HepG2 (cell line): ENCODE data around the gene NYNRIN. TPM values are rescaled to one million over a fixed set of nuclear protein-coding genes. Genes with fewer than 3 reads are reported as not detected.

Experiments
- AHR ChIP-seq: IDR thresholded peaks from 2 replicates; pipeline ENCODE4 v1.6.1; 2018; ENCODE audit warnings: missing genetic modification reagents, missing compliant biosample characterization
- CHD2 ChIP-seq: IDR thresholded peaks from 2 replicates; pipeline ENCODE4 v1.6.1; 2011; ENCODE audit warnings: low read depth, low read length, improper control_type of control experiment
- DNMT3B ChIP-seq: conservative IDR thresholded peaks from 2 replicates; pipeline ENCODE4 v1.6.1; 2016; ENCODE audit warnings: missing biosample characterization, control low read depth
- EZH2 ChIP-seq: conservative IDR thresholded peaks from 2 replicates; pipeline ENCODE4 v1.6.1; 2012; ENCODE audit warnings: mild to moderate bottlenecking, low read depth, low read length, moderate library complexity
- FOXA3 ChIP-seq: IDR thresholded peaks from 2 replicates; pipeline ENCODE4 v1.6.1; 2016; ENCODE audit warnings: missing genetic modification reagents, missing compliant biosample characterization
- GABPA ChIP-seq, 2 experiments: IDR thresholded peaks; 2 replicates each; pipeline ENCODE4 v1.6.1; 2011 to 2016; ENCODE audit warnings: low read depth in 2 of 2, low read length in 1 of 2, missing biosample characterization in 1 of 2, missing genetic modification characterization in 1 of 2
- GABPB1 ChIP-seq: IDR thresholded peaks from 2 replicates; pipeline ENCODE4 v1.6.1; 2016; ENCODE audit warnings: mild to moderate bottlenecking, missing genetic modification reagents, moderate library complexity, missing compliant biosample characterization
- HES4 ChIP-seq: sonication (generic); formaldehyde crosslinking; IDR thresholded peaks from 2 replicates; pipeline ENCODE4 v1.9.0; 2021; ENCODE audit warnings: mild to moderate bottlenecking, missing genetic modification reagents, borderline replicate concordance
- NFYC ChIP-seq: IDR thresholded peaks from 2 replicates; pipeline ENCODE4 v1.6.1; 2016; ENCODE audit warnings: missing genetic modification reagents, missing compliant biosample characterization
- NONO ChIP-seq, 2 experiments: fragments of 450-650 bp in 1 of 2; sonication (generic) in 1 of 2; formaldehyde crosslinking in 1 of 2; IDR thresholded peaks in 1 of 2; conservative IDR thresholded peaks in 1 of 2; 2 replicates each; pipeline versions ENCODE4 v1.6.1 to v1.8.0; 2017 to 2022; ENCODE audit warnings: mild to moderate bottlenecking in 1 of 2, missing genetic modification reagents in 1 of 2, moderate library complexity in 1 of 2
- ZBTB21 ChIP-seq: sonication (generic); formaldehyde crosslinking; IDR thresholded peaks from 2 replicates; pipeline ENCODE4 v1.4.0; 2020; ENCODE audit warnings: missing genetic modification reagents
- ZFP36L1 ChIP-seq: sonication (generic); formaldehyde crosslinking; IDR thresholded peaks from 2 replicates; pipeline ENCODE4 v1.8.0; 2022; ENCODE audit warnings: mild to moderate bottlenecking, missing genetic modification reagents, moderate library complexity
- ZNF24 ChIP-seq: fragments of 450-650 bp; IDR thresholded peaks from 2 replicates; pipeline ENCODE4 v1.6.1; 2017; ENCODE audit warnings: antibody characterized with exemption, mild to moderate bottlenecking
- ZNF446 ChIP-seq: sonication (generic); formaldehyde crosslinking; IDR thresholded peaks from 2 replicates; pipeline ENCODE4 v1.5.0; 2020; ENCODE audit warnings: mild to moderate bottlenecking, missing genetic modification reagents
- ZNF674 ChIP-seq: sonication (generic); formaldehyde crosslinking; IDR thresholded peaks from 2 replicates; pipeline ENCODE4 v1.5.0; 2020; ENCODE audit warnings: low read depth, mild to moderate bottlenecking, missing genetic modification reagents
- ZNF788 ChIP-seq: sonication (generic); formaldehyde crosslinking; IDR thresholded peaks from 2 replicates; pipeline ENCODE4 v1.5.0; 2020; ENCODE audit warnings: mild to moderate bottlenecking, missing genetic modification reagents, borderline replicate concordance
- polyA plus RNA-seq, 8 experiments: library from polyadenylated mRNA; depleted of rRNA in 3 of 8; stranded (reverse) in 7 of 8; unstranded in 1 of 8; fragments of >200 nt; fragmentation: Illumina TruSeq in 4 of 8; extraction: Trizol in 4 of 8; gene quantifications; 2 replicates each; pipeline versions ENCODE4 v1.2.1 to v1.2.3, GENCODE V29; 2011 to 2016; ENCODE audit warnings: low read depth in 4 of 8, missing spikeins in 1 of 8, mixed read lengths in 1 of 8; ENCODE audit not compliant: insufficient read depth in 1 of 8
- total RNA-seq, 5 experiments: library from RNA; depleted of rRNA; stranded (reverse); fragments of >200 nt; fragmentation: Illumina TruSeq; extraction: Trizol; gene quantifications; 2 replicates each; pipeline ENCODE4 v1.2.3, GENCODE V29; 2016; ENCODE audit warnings: low read depth in 1 of 5
- TF ChIP-seq, protein P1 (sequence below): sonication (generic); formaldehyde crosslinking; IDR thresholded peaks from 2 replicates; pipeline ENCODE4 v1.5.0; 2020; ENCODE audit warnings: missing genetic modification reagents
- TF ChIP-seq, protein P2 (sequence below): sonication (generic); formaldehyde crosslinking; IDR thresholded peaks from 2 replicates; pipeline ENCODE4 v1.4.0; 2020; ENCODE audit warnings: low read depth, missing genetic modification reagents
- TF ChIP-seq, protein P3 (sequence below): sonication (generic); formaldehyde crosslinking; IDR thresholded peaks from 2 replicates; pipeline ENCODE4 v1.4.0; 2020; ENCODE audit warnings: missing genetic modification reagents

NYNRIN gene
- total and polyA plus RNA-seq, 2 of the 13 experiments (the other 11 are each of a cell fraction or from before 2014, with no cell fraction given), result 0.63 to 1.1 TPM

DNA sequence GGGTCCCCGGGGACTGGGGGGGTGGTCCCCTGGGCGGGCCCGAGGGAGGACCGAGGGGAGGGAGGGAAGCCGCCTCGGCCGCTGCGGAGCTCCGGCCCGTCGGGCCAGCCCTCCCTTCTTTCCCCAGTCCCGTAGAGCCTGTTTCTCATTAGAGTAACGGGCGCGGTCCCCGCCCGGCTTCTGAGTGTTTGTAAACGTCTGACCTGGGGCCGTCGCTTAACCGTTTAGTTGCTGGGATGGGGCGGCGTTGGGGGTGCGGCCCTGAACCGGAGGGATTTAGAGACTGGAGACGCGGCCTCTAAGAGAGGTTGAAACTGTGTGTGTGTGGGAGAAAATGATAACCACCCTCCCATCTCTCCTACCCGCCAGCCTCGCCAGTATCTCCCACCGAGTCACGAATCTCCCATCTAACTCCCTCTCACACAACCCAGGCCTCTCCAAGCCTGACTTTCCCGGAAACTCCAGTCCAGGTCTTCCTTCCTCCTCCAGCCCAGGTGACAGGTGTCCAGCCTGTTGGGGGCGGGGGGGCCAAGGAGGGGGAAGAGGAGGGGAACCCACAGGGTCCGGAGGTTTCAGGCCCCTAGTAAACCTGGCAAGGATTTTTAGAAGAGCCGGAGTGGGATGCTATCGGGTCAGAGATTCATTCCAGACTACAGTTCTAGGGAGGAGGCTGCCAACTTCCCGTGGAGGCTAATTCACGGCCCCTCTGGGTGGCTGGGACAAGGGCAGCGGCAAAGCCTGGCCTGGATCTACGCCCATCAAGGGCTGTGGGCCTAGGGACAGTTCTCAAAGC is 31.9 kb upstream of the NYNRIN start (continued):
- no peak for TF ChIP-seq GABPA (IDR thresholded peaks at IDR 0.05; ENCODE audit: low read depth, low read length)
- TF ChIP-seq GABPA (CRISPR knock-in tag; IDR thresholded peaks at IDR 0.05; ENCODE audit: low read depth), result no peak
- TF ChIP-seq, protein P1, sequence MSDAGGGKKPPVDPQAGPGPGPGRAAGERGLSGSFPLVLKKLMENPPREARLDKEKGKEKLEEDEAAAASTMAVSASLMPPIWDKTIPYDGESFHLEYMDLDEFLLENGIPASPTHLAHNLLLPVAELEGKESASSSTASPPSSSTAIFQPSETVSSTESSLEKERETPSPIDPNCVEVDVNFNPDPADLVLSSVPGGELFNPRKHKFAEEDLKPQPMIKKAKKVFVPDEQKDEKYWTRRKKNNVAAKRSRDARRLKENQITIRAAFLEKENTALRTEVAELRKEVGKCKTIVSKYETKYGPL (CRISPR knock-in tag), result 0 out of 2 replicates have a peak, but pooled peaks have one; percentile 9
- TF ChIP-seq CHD2, result no peak
- TF ChIP-seq NONO (IDR thresholded peaks at IDR 0.05), result no peak
- TF ChIP-seq NONO (CRISPR knock-in tag; conservative IDR thresholded peaks at IDR 0.05), result peak; percentile 87
- TF ChIP-seq ZNF674 (CRISPR knock-in tag), result no peak
- no peak; the same call in none of the 2 replicates for TF ChIP-seq EZH2
- peak; percentile 60 for TF ChIP-seq GABPB1 (CRISPR knock-in tag)
- 0 out of 2 replicates have a peak, but pooled peaks have one; percentile 79 for TF ChIP-seq ZNF446
- peak; percentile 70; the same call in 1 of the 2 replicates for TF ChIP-seq ZFP36L1
- TF ChIP-seq AHR (CRISPR knock-in tag), result peak; percentile 84; the same call in 1 of the 2 replicates
- no peak for TF ChIP-seq ZBTB21 (CRISPR knock-in tag)
- TF ChIP-seq ZNF788 (CRISPR knock-in tag), result peak; percentile 68
- TF ChIP-seq ZNF24, result no peak
- TF ChIP-seq, protein P2, sequence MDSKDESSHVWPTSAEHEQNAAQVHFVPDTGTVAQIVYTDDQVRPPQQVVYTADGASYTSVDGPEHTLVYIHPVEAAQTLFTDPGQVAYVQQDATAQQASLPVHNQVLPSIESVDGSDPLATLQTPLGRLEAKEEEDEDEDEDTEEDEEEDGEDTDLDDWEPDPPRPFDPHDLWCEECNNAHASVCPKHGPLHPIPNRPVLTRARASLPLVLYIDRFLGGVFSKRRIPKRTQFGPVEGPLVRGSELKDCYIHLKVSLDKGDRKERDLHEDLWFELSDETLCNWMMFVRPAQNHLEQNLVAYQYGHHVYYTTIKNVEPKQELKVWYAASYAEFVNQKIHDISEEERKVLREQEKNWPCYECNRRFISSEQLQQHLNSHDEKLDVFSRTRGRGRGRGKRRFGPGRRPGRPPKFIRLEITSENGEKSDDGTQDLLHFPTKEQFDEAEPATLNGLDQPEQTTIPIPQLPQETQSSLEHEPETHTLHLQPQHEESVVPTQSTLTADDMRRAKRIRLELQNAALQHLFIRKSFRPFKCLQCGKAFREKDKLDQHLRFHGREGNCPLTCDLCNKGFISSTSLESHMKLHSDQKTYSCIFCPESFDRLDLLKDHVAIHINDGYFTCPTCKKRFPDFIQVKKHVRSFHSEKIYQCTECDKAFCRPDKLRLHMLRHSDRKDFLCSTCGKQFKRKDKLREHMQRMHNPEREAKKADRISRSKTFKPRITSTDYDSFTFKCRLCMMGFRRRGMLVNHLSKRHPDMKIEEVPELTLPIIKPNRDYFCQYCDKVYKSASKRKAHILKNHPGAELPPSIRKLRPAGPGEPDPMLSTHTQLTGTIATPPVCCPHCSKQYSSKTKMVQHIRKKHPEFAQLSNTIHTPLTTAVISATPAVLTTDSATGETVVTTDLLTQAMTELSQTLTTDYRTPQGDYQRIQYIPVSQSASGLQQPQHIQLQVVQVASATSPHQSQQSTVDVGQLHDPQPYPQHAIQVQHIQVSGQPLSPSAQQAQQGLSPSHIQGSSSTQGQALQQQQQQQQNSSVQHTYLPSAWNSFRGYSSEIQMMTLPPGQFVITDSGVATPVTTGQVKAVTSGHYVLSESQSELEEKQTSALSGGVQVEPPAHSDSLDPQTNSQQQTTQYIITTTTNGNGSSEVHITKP (CRISPR knock-in tag), result no peak
- TF ChIP-seq, protein P3, sequence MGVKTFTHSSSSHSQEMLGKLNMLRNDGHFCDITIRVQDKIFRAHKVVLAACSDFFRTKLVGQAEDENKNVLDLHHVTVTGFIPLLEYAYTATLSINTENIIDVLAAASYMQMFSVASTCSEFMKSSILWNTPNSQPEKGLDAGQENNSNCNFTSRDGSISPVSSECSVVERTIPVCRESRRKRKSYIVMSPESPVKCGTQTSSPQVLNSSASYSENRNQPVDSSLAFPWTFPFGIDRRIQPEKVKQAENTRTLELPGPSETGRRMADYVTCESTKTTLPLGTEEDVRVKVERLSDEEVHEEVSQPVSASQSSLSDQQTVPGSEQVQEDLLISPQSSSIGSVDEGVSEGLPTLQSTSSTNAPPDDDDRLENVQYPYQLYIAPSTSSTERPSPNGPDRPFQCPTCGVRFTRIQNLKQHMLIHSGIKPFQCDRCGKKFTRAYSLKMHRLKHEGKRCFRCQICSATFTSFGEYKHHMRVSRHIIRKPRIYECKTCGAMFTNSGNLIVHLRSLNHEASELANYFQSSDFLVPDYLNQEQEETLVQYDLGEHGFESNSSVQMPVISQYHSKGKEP (CRISPR knock-in tag), result no peak
- TF ChIP-seq HES4 (CRISPR knock-in tag), result 0 out of 2 replicates have a peak, but pooled peaks have one; percentile 58
- TF ChIP-seq FOXA3 (CRISPR knock-in tag), result 0 out of 2 replicates have a peak, but pooled peaks have one; percentile 8
- 0 out of 2 replicates have a peak, but pooled peaks have one; percentile 11 for TF ChIP-seq NFYC (CRISPR knock-in tag)
- no peak for TF ChIP-seq DNMT3B (CRISPR knock-in tag)
